Ovary (tissue), 9 donors: Measurements from ENCODE around the gene RAD21L1. TPM values are rescaled to one million over a fixed set of nuclear protein-coding genes. Genes with fewer than 3 reads are reported as not detected.

Source experiments
- DNase-seq, 5 donors: peaks; one replicate each; pipeline ENCODE4 v3.0.0-alpha.2; 2019 to 2020
- H3K27ac ChIP-seq, 2 donors: fragments of 200-600 bp; one replicate each; pipeline versions ENCODE4 v1.5.1 to v1.8.0; 2019 to 2022
- H3K27me3 ChIP-seq: fragments of 200-600 bp; one replicate; pipeline ENCODE4 v1.8.0; 2022
- H3K36me3 ChIP-seq: fragments of 200-600 bp; sonication (generic); one replicate; pipeline ENCODE4 v1.5.1; 2019
- H3K4me1 ChIP-seq: one replicate; pipeline ENCODE4 v1.8.1; 2013; ENCODE audit warnings: mild to moderate bottlenecking, moderate library complexity; ENCODE audit not compliant: insufficient read depth
- H3K4me3 ChIP-seq: fragments of 200-600 bp; sonication (generic); one replicate; pipeline ENCODE4 v1.5.1; 2017
- H3K9me3 ChIP-seq, 2 donors: fragments of 200-600 bp in 1 of 2; sonication (generic) in 1 of 2; one replicate each; pipeline versions ENCODE4 v1.5.1 to v1.8.1; 2013 to 2019; ENCODE audit warnings: mild to moderate bottlenecking in 1 of 2, moderate library complexity in 1 of 2
- EP300 ChIP-seq: sonication (generic); formaldehyde crosslinking; IDR thresholded peaks from one replicate; pipeline ENCODE4 v1.6.1; 2017; ENCODE audit warnings: antibody characterized with exemption
- POLR2A ChIP-seq: fragments of 450-650 bp; IDR thresholded peaks from one replicate; pipeline ENCODE4 v1.6.1; 2017; ENCODE audit warnings: antibody characterized with exemption, mild to moderate bottlenecking, moderate library complexity
- WGBS, 3 donors: extraction: QIAGEN DNeasy Blood & Tissue Kit in 1 of 3; methylation state at CpG; one replicate each; pipeline versions ENCODE4 v1.1.5 to v1.1.7; 2013 to 2017; 5-methylcytosine and 5-hydroxymethylcytosine counted together
- intact Hi-C, 4 donors: fragments of 100-400 bp; cut with DNase I; formaldehyde crosslinking; loops; one replicate each; pipeline versions ENCODE4 v1.11.0 to v1.15.1; 2022 to 2023
- polyA plus RNA-seq, 2 donors: library from polyadenylated mRNA; stranded (reverse); fragments of 200-250 nt in 1 of 2; fragments of 350-450 nt in 1 of 2; fragmentation: Illumina TruSeq in 1 of 2; extraction: RNeasy Lipid Tissue Mini Kit (QIAGEN cat#74804) in 1 of 2; gene quantifications; one replicate each; pipeline ENCODE4 v1.2.3, GENCODE V29; 2013 to 2014
- total RNA-seq, 7 donors: library from RNA; depleted of rRNA in 2 of 7; stranded (reverse); fragments of >200 nt in 2 of 7; fragmentation: NEBNext Ultra II Directional in 3 of 7; extraction: Animal tissue kit (Norgen Biotek cat#: 25700) in 3 of 7; gene quantifications; one replicate each; pipeline versions ENCODE4 v1.1.0 to v1.2.4, GENCODE V29; 2016 to 2023
- TF ChIP-seq, protein P1 (sequence below), 3 donors: fragments of 450-650 bp in 2 of 3; fragments of 200-600 bp in 1 of 3; IDR thresholded peaks; one replicate each; pipeline versions ENCODE4 v1.5.1 to v1.8.0; 2016 to 2022; ENCODE audit warnings: antibody characterized with exemption in 3 of 3, mild to moderate bottlenecking in 1 of 3
- donor health status: DM: no; HTN: no; CAD: no; lungs with moderate emphysema.
- donor health status: DM: no; HTN: no; CAD: no.
- donor health status: Bipolar disorder and iron deficiency.
- donor health status: DM: yes; HTN: yes; CAD: no.
- donor health status: DM: no; HTN: no; CAD: no.
- donor health status: DM: yes; HTN: yes; CAD: no.

Gene RAD21L1
- total and polyA plus RNA-seq, 9 donors: not detected

- TF ChIP-seq POLR2A: no peak
- TF ChIP-seq, protein P1, sequence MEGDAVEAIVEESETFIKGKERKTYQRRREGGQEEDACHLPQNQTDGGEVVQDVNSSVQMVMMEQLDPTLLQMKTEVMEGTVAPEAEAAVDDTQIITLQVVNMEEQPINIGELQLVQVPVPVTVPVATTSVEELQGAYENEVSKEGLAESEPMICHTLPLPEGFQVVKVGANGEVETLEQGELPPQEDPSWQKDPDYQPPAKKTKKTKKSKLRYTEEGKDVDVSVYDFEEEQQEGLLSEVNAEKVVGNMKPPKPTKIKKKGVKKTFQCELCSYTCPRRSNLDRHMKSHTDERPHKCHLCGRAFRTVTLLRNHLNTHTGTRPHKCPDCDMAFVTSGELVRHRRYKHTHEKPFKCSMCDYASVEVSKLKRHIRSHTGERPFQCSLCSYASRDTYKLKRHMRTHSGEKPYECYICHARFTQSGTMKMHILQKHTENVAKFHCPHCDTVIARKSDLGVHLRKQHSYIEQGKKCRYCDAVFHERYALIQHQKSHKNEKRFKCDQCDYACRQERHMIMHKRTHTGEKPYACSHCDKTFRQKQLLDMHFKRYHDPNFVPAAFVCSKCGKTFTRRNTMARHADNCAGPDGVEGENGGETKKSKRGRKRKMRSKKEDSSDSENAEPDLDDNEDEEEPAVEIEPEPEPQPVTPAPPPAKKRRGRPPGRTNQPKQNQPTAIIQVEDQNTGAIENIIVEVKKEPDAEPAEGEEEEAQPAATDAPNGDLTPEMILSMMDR (IDR thresholded peaks at IDR 0.05): no peak
- no peak for TF ChIP-seq EP300
- no peak for DNase-seq
- no peaks in the 10 kb centered on the region for H3K36me3 ChIP-seq
- intact Hi-C loops: loop anchor here in 1 of 4 donors (10.0 kb wide), 1 partner anchor 391 kb away; no protein-coding TSS in a partner anchor
- H3K9me3 ChIP-seq: no peaks in the 10 kb centered on the region
- H3K4me3 ChIP-seq: no peak overlapping the region
- no peaks in the 10 kb centered on the region for H3K4me1 ChIP-seq
- 91 to 96% (median 94%) methylated on average over 8 of the region's 8 CpGs for WGBS, 3 donors
- H3K27ac ChIP-seq: no peak overlapping the region
- no peaks in the 10 kb centered on the region for H3K27me3 ChIP-seq
Measured at GRCh38 chr20:1205802-1206201, 20.0 kb upstream of the RAD21L1 start.

DNA sequence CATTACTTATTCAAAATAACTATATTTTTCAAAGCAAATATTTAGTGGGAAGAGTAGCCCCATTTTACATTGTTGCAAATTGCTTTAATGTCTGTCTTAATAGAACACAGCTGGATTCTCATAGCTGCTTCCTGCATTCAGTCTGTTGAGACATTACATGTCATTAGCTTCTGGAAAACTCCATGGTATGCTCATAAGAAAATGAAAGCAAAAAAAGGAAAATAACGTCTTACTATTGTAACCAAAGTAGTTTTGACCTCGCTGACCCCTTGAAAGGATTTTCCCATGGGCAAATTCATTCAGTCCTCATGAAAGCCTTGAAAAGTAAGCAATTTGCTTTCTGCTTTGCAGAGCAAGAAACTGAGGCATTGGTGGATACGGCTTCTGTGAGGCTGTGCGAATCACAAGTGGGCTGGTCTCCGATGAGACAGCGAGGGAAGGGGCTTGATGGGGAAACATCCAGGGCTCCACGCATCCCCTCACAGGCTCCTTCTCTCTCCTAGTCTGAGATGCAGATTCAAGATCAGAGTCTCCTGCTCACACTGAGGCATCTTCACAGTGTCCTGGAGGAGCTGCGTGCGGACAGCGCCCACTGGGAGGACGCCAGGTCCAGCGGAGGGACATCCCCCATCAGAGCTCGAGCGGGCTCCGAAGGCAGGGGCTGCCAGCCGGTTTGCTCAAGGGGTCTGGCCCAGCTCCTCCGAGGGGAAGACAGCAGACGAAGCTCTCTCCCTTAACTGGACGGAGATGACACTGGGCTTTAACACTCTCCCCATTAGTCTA lies 19.3 kb upstream of the RAD21L1 start:
- H3K4me3 ChIP-seq: no peak overlapping the region
- DNase-seq: no peak
- no peaks in the 10 kb centered on the region for H3K4me1 ChIP-seq
- H3K9me3 ChIP-seq: no peaks in the 10 kb centered on the region
- no peak overlapping the region for H3K27ac ChIP-seq
- no peaks in the 10 kb centered on the region for H3K36me3 ChIP-seq
- intact Hi-C loops: loop anchor here in 1 of 4 donors (10.0 kb wide), 1 partner anchor 392 kb away; no protein-coding TSS in a partner anchor
- TF ChIP-seq EP300: no peak
- TF ChIP-seq, protein P1 (IDR thresholded peaks at IDR 0.05): no peak
- TF ChIP-seq POLR2A: no peak
- H3K27me3 ChIP-seq: no peaks in the 10 kb centered on the region
- 56 to 76% (median 61%) methylated on average over 19 of the region's 19 CpGs for WGBS, 3 donors

DNA sequence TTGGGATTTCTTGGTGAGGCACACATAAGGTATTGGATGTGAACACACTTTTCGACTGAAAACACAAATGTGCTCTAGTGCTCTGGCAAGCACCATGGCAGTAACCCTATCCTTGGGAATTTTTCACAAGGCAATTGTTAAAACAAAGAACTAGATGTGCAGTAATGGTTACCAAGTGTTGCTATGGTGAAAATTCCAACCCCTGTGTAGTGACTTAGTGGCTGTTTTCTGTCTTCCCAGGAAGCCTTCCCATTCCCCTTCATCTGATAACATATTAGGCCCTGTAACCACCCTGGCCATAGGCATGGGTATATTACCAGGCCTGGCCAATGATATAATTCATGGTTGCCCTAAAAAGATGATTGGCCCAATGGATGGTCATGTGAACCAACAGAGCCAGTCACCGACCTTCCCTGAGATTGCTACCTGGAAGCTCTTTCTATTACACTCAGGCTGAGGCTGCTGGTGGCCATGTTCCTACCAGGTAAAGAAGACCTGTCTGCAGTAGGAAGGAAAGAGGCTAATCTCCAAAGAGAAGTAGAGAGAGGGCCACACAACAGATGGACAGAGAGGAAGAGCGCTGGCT lies 18.5 kb upstream of the RAD21L1 start:
- H3K27ac ChIP-seq: no peak overlapping the region
- no peaks in the 10 kb centered on the region for H3K9me3 ChIP-seq
- H3K4me1 ChIP-seq: no peaks in the 10 kb centered on the region
- TF ChIP-seq, protein P1 (IDR thresholded peaks at IDR 0.05): no peak
- no peak for TF ChIP-seq POLR2A
- TF ChIP-seq EP300: no peak
- WGBS, 3 donors: 85 to 95% (median 89%) methylated on average over 3 of the region's 3 CpGs
- no peak for DNase-seq
- no peaks in the 10 kb centered on the region for H3K27me3 ChIP-seq
- no peaks in the 10 kb centered on the region for H3K36me3 ChIP-seq
- no peak overlapping the region for H3K4me3 ChIP-seq
- intact Hi-C loops: loop anchor here in 1 of 4 donors (10.0 kb wide), 1 partner anchor 393 kb away; no protein-coding TSS in a partner anchor

GRCh38 chr20:1209447-1210387 lies 16.1 kb upstream of the RAD21L1 start:
- 43 to 52% (median 46%) methylated on average over 5 of the region's 5 CpGs for WGBS, 3 donors
- intact Hi-C loops: loop anchor here in 3 of 4 donors (5.0 to 10.0 kb wide), 5 partner anchors 95 to 395 kb away; partner anchors contain the start of gene PSMF1 (in 1 of the 3)

More at GRCh38 chr20:1209447-1210387, 16.1 kb upstream of the RAD21L1 start:
- Histone ChIP-seq H3K36me3 (no peaks in the 10 kb centered on the region), H3K27me3 (no peaks in the 10 kb centered on the region), H3K4me3 (no peak overlapping the region), H3K27ac (no peak overlapping the region), H3K4me1 (no peaks in the 10 kb centered on the region), H3K9me3 (no peaks in the 10 kb centered on the region)
- TF ChIP-seq, protein P1 (IDR thresholded peaks at IDR 0.05): no peak
- TF ChIP-seq POLR2A (no peak), EP300 (no peak)
- no peak for DNase-seq
